Measurements from ENCODE around the gene CFTR. TPM values are rescaled to one million over a fixed set of nuclear protein-coding genes. Genes with fewer than 3 reads are reported as not detected.

Gene CFTR
- total and polyA plus RNA-seq, 2 of the 4 experiments (the other 2 are of a cell fraction): 0.18 to 0.21 TPM

GRCh38 chr7:117472335-117472734 is 7.5 kb upstream of the CFTR start:
- H4K8ac ChIP-seq (ENCODE audit: low read depth in 2 of 2, low read length in 2 of 2): no peak overlapping the region
- H3K9ac ChIP-seq (ENCODE audit: low read depth, low read length): no peak overlapping the region
- H2BK20ac ChIP-seq (ENCODE audit: low read depth, low read length): no peak overlapping the region
- no peaks in the 10 kb centered on the region for H4K20me1 ChIP-seq (ENCODE audit: insufficient read depth, low read length)
- H2BK5ac ChIP-seq (ENCODE audit: low read depth, low read length, poor library complexity, severe bottlenecking): no peak overlapping the region
- H2BK120ac ChIP-seq (ENCODE audit: low read depth, low read length): no peak overlapping the region
- no peak overlapping the region for H2AK5ac ChIP-seq (ENCODE audit: low read depth, low read length)
- CTCF ChIA-PET: interaction anchor here (0.5 kb wide), 1 partner anchor 245 kb away, joined by 10 read pairs; no protein-coding TSS in a partner anchor
- no peak overlapping the region for H3K56ac ChIP-seq (ENCODE audit: extremely low read depth, insufficient read depth, low read length)
- DNase-seq: no peak
- no peak overlapping the region for H4K91ac ChIP-seq (ENCODE audit: insufficient read depth, low read depth, low read length)
- H3K4ac ChIP-seq (ENCODE audit: low read depth, low read length): no peak overlapping the region
- no peaks in the 10 kb centered on the region for H3K79me1 ChIP-seq (ENCODE audit: low read depth in 1 of 2, low read length in 2 of 2)
- TF ChIP-seq BHLHE40 (IDR thresholded peaks at IDR 0.05; ENCODE audit: low read depth, low read length): no peak
- no peak for TF ChIP-seq NFE2L2 (IDR thresholded peaks at IDR 0.05; ENCODE audit: low read depth, low read length)
- no peak for TF ChIP-seq FOS (IDR thresholded peaks at IDR 0.05; ENCODE audit: low read depth, low read length)
- dilution Hi-C loops (cut with HindIII; ENCODE audit: low sequenced_read_pairs, unreplicated experiment) (no loop called here), in situ Hi-C loops (cut with MboI; ENCODE audit: low sequenced_read_pairs) (no loop called here), intact Hi-C loops (cut with micrococcal nuclease) (no loop called here)
- BruUV-seq (replicated peaks): no TSS peak
- no peak overlapping the region for H3K14ac ChIP-seq (replicated peaks; ENCODE audit: low read depth, low read length)
- no peak overlapping the region for H3K18ac ChIP-seq (ENCODE audit: low read depth, low read length)
- POLR2A ChIA-PET (ENCODE audit: unreplicated experiment): no interaction called here
- H2BK15ac ChIP-seq (ENCODE audit: low read depth, low read length): no peak overlapping the region
- H3K4me2 ChIP-seq (ENCODE audit: low read depth, low read length): no peak overlapping the region
- no peak overlapping the region for H2AK9ac ChIP-seq (replicated peaks; ENCODE audit: low read depth, low read length, poor library complexity)
- no peaks in the 10 kb centered on the region for H3K9me3 ChIP-seq (ENCODE audit: control insufficient read depth, insufficient read depth, low read length)
- no peak overlapping the region for H2AFZ ChIP-seq (replicated peaks; ENCODE audit: low read length, poor library complexity)
- no peak overlapping the region for H4K5ac ChIP-seq (ENCODE audit: low read depth, low read length)
- H3K4me1 ChIP-seq (ENCODE audit: control insufficient read depth, insufficient read depth, low read length): no peaks in the 10 kb centered on the region
- no peak overlapping the region for H3K4me3 ChIP-seq (ENCODE audit: insufficient read depth, low read depth, low read length)
- no peaks in the 10 kb centered on the region for H3K36me3 ChIP-seq (ENCODE audit: control insufficient read depth, insufficient read depth, low read length)
- H3K27ac ChIP-seq (ENCODE audit: insufficient read depth, low read length): peak overlapping the region; percentile 35; the same call in 1 of the 2 replicates
- H3K27me3 ChIP-seq (ENCODE audit: control insufficient read depth, insufficient read depth, low read length): no peaks in the 10 kb centered on the region
- no peak for ATAC-seq (ENCODE audit: low read depth)
- no peak overlapping the region for H3K23ac ChIP-seq (ENCODE audit: low read depth, low read length)
- peaks cover 2% of the 10 kb centered on the region; the same call in 1 of the 2 replicates for H3K9me1 ChIP-seq (ENCODE audit: insufficient read depth, low read length)
